Measurements from ENCODE around the gene SELP. TPM values are rescaled to one million over a fixed set of nuclear protein-coding genes. Genes with fewer than 3 reads are reported as not detected.

The SELP gene
- not detected in 2 replicates for total RNA-seq (ENCODE audit: low replicate concordance)

GRCh38 chr1:169630006-169630405, at the start of gene SELP:
Gene SELP, minus strand, starts transcription at chr1:169630124. Its CDS starts 50 bp downstream, at chr1:169630074.
- Mint-ChIP-seq H3K9me3 (peaks cover 10% of the 10 kb centered on the region), H3K4me3 (no peak within 1 kb of the TSS), H3K36me3 (peaks cover 3% of the 10 kb centered on the region), H3K27ac (no peak within 1 kb of the TSS), H3K27me3 (ENCODE audit: insufficient read depth, low read depth) (peaks cover 3% of the 10 kb centered on the region), H3K4me1 (peaks cover 2% of the 10 kb centered on the region)
- no peak within 1 kb of the TSS for H3K4me3 ChIP-seq
- TF ChIP-seq CTCF (IDR thresholded peaks at IDR 0.05) = no peak
- TF ChIP-seq EZH2 (IDR thresholded peaks at IDR 0.05) = no peak
- no peaks in the 10 kb centered on the region for H3K79me2 ChIP-seq (ENCODE audit: low read depth)
- H3K4me1 ChIP-seq = no peaks in the 10 kb centered on the region
- no peaks in the 10 kb centered on the region for H3K36me3 ChIP-seq
- no peaks in the 10 kb centered on the region for H4K20me1 ChIP-seq (ENCODE audit: low read depth)
- H3K4me2 ChIP-seq = no peak within 1 kb of the TSS
- H3K27ac ChIP-seq = no peak within 1 kb of the TSS
- H3F3A ChIP-seq (ENCODE audit: low read depth) = no peaks in the 10 kb centered on the region
- H3K27me3 ChIP-seq = no peaks in the 10 kb centered on the region
- DNase-seq (ENCODE audit: low spot score) = no peak
- H3K9ac ChIP-seq = no peak within 1 kb of the TSS
- H2AFZ ChIP-seq (replicated peaks) = no peak within 1 kb of the TSS
- H3K9me3 ChIP-seq (ENCODE audit: low read depth) = peaks cover 3% of the 10 kb centered on the region

DNA sequence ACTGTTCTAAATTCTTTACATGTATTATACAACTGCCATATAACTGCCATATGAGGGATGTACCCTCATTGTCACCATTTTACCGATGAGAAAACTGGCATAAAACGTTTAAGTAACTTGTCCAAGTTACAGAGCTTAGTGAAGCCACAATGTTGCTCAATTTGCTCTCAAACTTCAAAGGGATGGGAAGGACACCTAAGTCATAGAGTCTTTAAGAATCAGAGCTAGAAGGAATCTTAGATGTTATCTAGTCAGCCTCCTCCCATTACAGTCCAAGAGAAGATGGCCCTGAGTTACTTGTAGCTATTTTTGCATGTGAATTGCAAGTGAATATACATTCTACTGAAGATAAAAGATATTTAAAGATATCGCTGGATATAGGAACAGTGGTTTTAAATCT, 49.8 kb upstream of the SELP start:
- Histone ChIP-seq H2AFZ (replicated peaks) (no peak overlapping the region), H3K79me2 (ENCODE audit: low read depth) (no peaks in the 10 kb centered on the region), H3K9me3 (ENCODE audit: low read depth) (no peaks in the 10 kb centered on the region), H3K27me3 (peaks cover 59% of the 10 kb centered on the region), H3K4me3 (no peak overlapping the region), H3K4me2 (no peak overlapping the region), H3F3A (ENCODE audit: low read depth) (no peaks in the 10 kb centered on the region), H3K27ac (no peak overlapping the region), H4K20me1 (ENCODE audit: low read depth) (no peaks in the 10 kb centered on the region), H3K9ac (no peak overlapping the region), H3K4me1 (no peaks in the 10 kb centered on the region), H3K36me3 (no peaks in the 10 kb centered on the region)
- no peak for DNase-seq (ENCODE audit: low spot score)
- H3K4me3 Mint-ChIP-seq = no peak overlapping the region
- peaks cover 3% of the 10 kb centered on the region for H3K27me3 Mint-ChIP-seq (ENCODE audit: insufficient read depth, low read depth)
- no peak overlapping the region for H3K27ac Mint-ChIP-seq
- no peaks in the 10 kb centered on the region for H3K9me3 Mint-ChIP-seq
- TF ChIP-seq EZH2 (IDR thresholded peaks at IDR 0.05) (no peak), EZH2phosphoT487 (IDR thresholded peaks at IDR 0.05) (no peak), CTCF (IDR thresholded peaks at IDR 0.05) (no peak)
- H3K4me1 Mint-ChIP-seq = peaks cover 21% of the 10 kb centered on the region
- H3K36me3 Mint-ChIP-seq = no peaks in the 10 kb centered on the region

- Histone ChIP-seq H3K9ac (no peak overlapping the region), H3F3A (ENCODE audit: low read depth) (no peaks in the 10 kb centered on the region), H2AFZ (replicated peaks) (no peak overlapping the region), H4K20me1 (ENCODE audit: low read depth) (no peaks in the 10 kb centered on the region), H3K27me3 (peaks cover 28% of the 10 kb centered on the region), H3K4me3 (no peak overlapping the region), H3K79me2 (ENCODE audit: low read depth) (no peaks in the 10 kb centered on the region), H3K36me3 (no peaks in the 10 kb centered on the region), H3K27ac (no peak overlapping the region), H3K9me3 (ENCODE audit: low read depth) (no peaks in the 10 kb centered on the region), H3K4me1 (no peaks in the 10 kb centered on the region), H3K4me2 (no peak overlapping the region)
- TF ChIP-seq CTCF (IDR thresholded peaks at IDR 0.05) = no peak
- no peak for TF ChIP-seq EZH2 (IDR thresholded peaks at IDR 0.05)
- TF ChIP-seq EZH2phosphoT487 (IDR thresholded peaks at IDR 0.05) = no peak
- Mint-ChIP-seq H3K4me1 (peaks cover 9% of the 10 kb centered on the region), H3K9me3 (no peaks in the 10 kb centered on the region), H3K27ac (no peak overlapping the region), H3K27me3 (ENCODE audit: insufficient read depth, low read depth) (no peaks in the 10 kb centered on the region), H3K4me3 (no peak overlapping the region), H3K36me3 (no peaks in the 10 kb centered on the region)
- DNase-seq (ENCODE audit: low spot score) = no peak
Measured at GRCh38 chr1:169676001-169676400, 46.1 kb upstream of the SELP start.
